Stomach (tissue), 4 donors: Measurements from ENCODE around the gene RABGEF1.

Source experiments
- POLR2A ChIP-seq, 4 donors: fragments of 450-650 bp; IDR thresholded peaks; one replicate each; pipeline ENCODE4 v1.6.1; 2016; ENCODE audit warnings: antibody characterized with exemption in 4 of 4, control low read depth in 2 of 4, mild to moderate bottlenecking in 1 of 4, moderate library complexity in 1 of 4
- TF ChIP-seq, protein P1 (sequence below), 7 experiments: fragments of 450-650 bp in 4 of 7; fragments of 200-600 bp in 3 of 7; sonication (generic) in 3 of 7; IDR thresholded peaks; one replicate each; pipeline ENCODE4 v1.5.1; 2016 to 2019; ENCODE audit warnings: antibody characterized with exemption in 7 of 7, control low read depth in 2 of 7, mild to moderate bottlenecking in 1 of 7

DNA sequence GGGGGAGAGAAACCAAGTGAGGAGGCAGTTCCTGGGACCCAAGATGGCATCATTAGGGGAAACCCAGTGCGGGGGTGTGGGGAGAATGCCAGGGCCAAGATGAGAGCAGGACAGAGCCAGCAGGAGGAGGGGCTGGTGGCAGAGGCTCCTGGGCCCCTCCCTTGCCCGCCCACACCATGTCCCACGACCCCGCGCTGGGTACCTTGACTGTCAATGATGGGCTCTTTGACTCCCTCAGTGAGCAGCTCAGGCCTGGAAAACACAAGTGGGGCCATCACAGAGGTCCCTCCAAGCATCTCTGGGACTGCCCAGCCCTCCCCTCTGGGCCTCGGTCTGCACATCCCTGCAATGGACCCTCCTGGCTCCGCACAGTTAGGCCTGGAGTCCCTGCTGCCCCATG lies 75.4 kb downstream of the RABGEF1 start:
- TF ChIP-seq, protein P1, sequence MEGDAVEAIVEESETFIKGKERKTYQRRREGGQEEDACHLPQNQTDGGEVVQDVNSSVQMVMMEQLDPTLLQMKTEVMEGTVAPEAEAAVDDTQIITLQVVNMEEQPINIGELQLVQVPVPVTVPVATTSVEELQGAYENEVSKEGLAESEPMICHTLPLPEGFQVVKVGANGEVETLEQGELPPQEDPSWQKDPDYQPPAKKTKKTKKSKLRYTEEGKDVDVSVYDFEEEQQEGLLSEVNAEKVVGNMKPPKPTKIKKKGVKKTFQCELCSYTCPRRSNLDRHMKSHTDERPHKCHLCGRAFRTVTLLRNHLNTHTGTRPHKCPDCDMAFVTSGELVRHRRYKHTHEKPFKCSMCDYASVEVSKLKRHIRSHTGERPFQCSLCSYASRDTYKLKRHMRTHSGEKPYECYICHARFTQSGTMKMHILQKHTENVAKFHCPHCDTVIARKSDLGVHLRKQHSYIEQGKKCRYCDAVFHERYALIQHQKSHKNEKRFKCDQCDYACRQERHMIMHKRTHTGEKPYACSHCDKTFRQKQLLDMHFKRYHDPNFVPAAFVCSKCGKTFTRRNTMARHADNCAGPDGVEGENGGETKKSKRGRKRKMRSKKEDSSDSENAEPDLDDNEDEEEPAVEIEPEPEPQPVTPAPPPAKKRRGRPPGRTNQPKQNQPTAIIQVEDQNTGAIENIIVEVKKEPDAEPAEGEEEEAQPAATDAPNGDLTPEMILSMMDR (IDR thresholded peaks at IDR 0.05): no peak
- TF ChIP-seq POLR2A (IDR thresholded peaks at IDR 0.05): no peak
